Activated T-cell treated with anti-CD3 and anti-CD28 coated beads, Interleukin-2, amount 50 U/mL, for 24 hours (primary cell): Measurements from ENCODE around the gene MAPK12.
A peak's percentile ranks its signal among the peaks of the same experiment; 100 is the strongest.

Source experiments
- DNase-seq: peaks from one replicate; pipeline ENCODE4 v3.0.0-alpha.2; 2020
- H3K27ac Mint-ChIP-seq: 2 replicates; pipeline ENCODE4 v1.8.0; 2020; ENCODE audit warnings: mild to moderate bottlenecking, mixed read lengths
- H3K27me3 Mint-ChIP-seq: 2 replicates; pipeline ENCODE4 v1.8.0; 2020; ENCODE audit warnings: mixed read lengths
- H3K36me3 Mint-ChIP-seq: 2 replicates; pipeline ENCODE4 v1.8.0; 2020; ENCODE audit warnings: low read depth, mixed read lengths
- H3K4me1 Mint-ChIP-seq: 2 replicates; pipeline ENCODE4 v1.8.0; 2020; ENCODE audit warnings: low read depth, mixed read lengths
- H3K4me3 Mint-ChIP-seq: 2 replicates; pipeline ENCODE4 v1.8.0; 2020; ENCODE audit warnings: mild to moderate bottlenecking, moderate library complexity, mixed read lengths
- H3K9me3 Mint-ChIP-seq: 2 replicates; pipeline ENCODE4 v1.8.0; 2020; ENCODE audit warnings: mixed read lengths

MAPK12 gene

GRCh38 chr22:50218996-50219727 lies 42.3 kb downstream of the MAPK12 start:
- Mint-ChIP-seq H3K36me3 (peaks cover 92% of the 10 kb centered on the region), H3K4me1 (no peaks in the 10 kb centered on the region), H3K9me3 (no peaks in the 10 kb centered on the region), H3K27ac (no peak overlapping the region), H3K27me3 (no peaks in the 10 kb centered on the region), H3K4me3 (no peak overlapping the region)
- no peak for DNase-seq

- Mint-ChIP-seq H3K4me1 (peaks cover 2% of the 10 kb centered on the region), H3K27ac (peak overlapping the region; percentile 40), H3K36me3 (peaks cover 92% of the 10 kb centered on the region), H3K4me3 (no peak overlapping the region), H3K27me3 (no peaks in the 10 kb centered on the region), H3K9me3 (no peaks in the 10 kb centered on the region)
- DNase-seq, result no peak
Measured at GRCh38 chr22:50218153-50218995, 43.1 kb downstream of the MAPK12 start.

- Mint-ChIP-seq H3K4me1 (peaks cover 2% of the 10 kb centered on the region), H3K9me3 (no peaks in the 10 kb centered on the region), H3K36me3 (peaks cover 92% of the 10 kb centered on the region), H3K27ac (peak overlapping the region; percentile 37), H3K27me3 (no peaks in the 10 kb centered on the region), H3K4me3 (no peak overlapping the region)
- no peak for DNase-seq
Measured at GRCh38 chr22:50217543-50218152, 43.8 kb downstream of the MAPK12 start.

- Mint-ChIP-seq H3K9me3 (no peaks in the 10 kb centered on the region), H3K36me3 (peaks cover 92% of the 10 kb centered on the region), H3K4me1 (peaks cover 5% of the 10 kb centered on the region), H3K4me3 (no peak overlapping the region), H3K27ac (peak overlapping the region; percentile 37), H3K27me3 (no peaks in the 10 kb centered on the region)
- DNase-seq, result no peak
Measured at GRCh38 chr22:50216684-50217520, 44.6 kb downstream of the MAPK12 start.

GRCh38 chr22:50216055-50216683 lies 45.3 kb downstream of the MAPK12 start:
- H3K4me3 Mint-ChIP-seq, result no peak overlapping the region
- peaks cover 7% of the 10 kb centered on the region for H3K4me1 Mint-ChIP-seq
- peak overlapping the region; percentile 61 for H3K27ac Mint-ChIP-seq
- DNase-seq, result no peak
- no peaks in the 10 kb centered on the region for H3K9me3 Mint-ChIP-seq
- peaks cover 91% of the 10 kb centered on the region for H3K36me3 Mint-ChIP-seq
- H3K27me3 Mint-ChIP-seq, result no peaks in the 10 kb centered on the region

GRCh38 chr22:50215297-50216054 lies 46.0 kb downstream of the MAPK12 start:
- no peak for DNase-seq
- Mint-ChIP-seq H3K4me1 (peaks cover 8% of the 10 kb centered on the region), H3K36me3 (peaks cover 91% of the 10 kb centered on the region), H3K27ac (peak overlapping the region; percentile 77), H3K9me3 (no peaks in the 10 kb centered on the region), H3K4me3 (no peak overlapping the region), H3K27me3 (no peaks in the 10 kb centered on the region)

GRCh38 chr22:50213263-50213662 lies 48.2 kb downstream of the MAPK12 start:
- peaks cover 12% of the 10 kb centered on the region for H3K4me1 Mint-ChIP-seq
- H3K9me3 Mint-ChIP-seq, result no peaks in the 10 kb centered on the region
- DNase-seq, result no peak
- H3K27me3 Mint-ChIP-seq, result no peaks in the 10 kb centered on the region
- H3K36me3 Mint-ChIP-seq, result peaks cover 83% of the 10 kb centered on the region
- peak overlapping the region; percentile 85 for H3K27ac Mint-ChIP-seq
- no peak overlapping the region for H3K4me3 Mint-ChIP-seq

- peak overlapping the region; percentile 64 for H3K27ac Mint-ChIP-seq
- H3K4me3 Mint-ChIP-seq, result no peak overlapping the region
- peaks cover 84% of the 10 kb centered on the region for H3K36me3 Mint-ChIP-seq
- no peak for DNase-seq
- no peaks in the 10 kb centered on the region for H3K9me3 Mint-ChIP-seq
- H3K27me3 Mint-ChIP-seq, result no peaks in the 10 kb centered on the region
- H3K4me1 Mint-ChIP-seq, result peaks cover 14% of the 10 kb centered on the region
Measured at GRCh38 chr22:50211147-50211546, 50.3 kb downstream of the MAPK12 start.

GRCh38 chr22:50210378-50211139 lies 50.9 kb downstream of the MAPK12 start:
- peaks cover 80% of the 10 kb centered on the region for H3K36me3 Mint-ChIP-seq
- peak overlapping the region; percentile 64 for H3K27ac Mint-ChIP-seq
- DNase-seq, result no peak
- H3K4me1 Mint-ChIP-seq, result peaks cover 14% of the 10 kb centered on the region
- no peak overlapping the region for H3K4me3 Mint-ChIP-seq
- no peaks in the 10 kb centered on the region for H3K9me3 Mint-ChIP-seq
- H3K27me3 Mint-ChIP-seq, result no peaks in the 10 kb centered on the region

GRCh38 chr22:50209893-50210292 lies 51.6 kb downstream of the MAPK12 start:
- DNase-seq, result peak; percentile 74
- Mint-ChIP-seq H3K4me3 (no peak overlapping the region), H3K27ac (peak overlapping the region; percentile 48), H3K27me3 (no peaks in the 10 kb centered on the region), H3K9me3 (no peaks in the 10 kb centered on the region), H3K4me1 (peaks cover 17% of the 10 kb centered on the region), H3K36me3 (peaks cover 81% of the 10 kb centered on the region)

- Mint-ChIP-seq H3K9me3 (no peaks in the 10 kb centered on the region), H3K4me1 (peaks cover 23% of the 10 kb centered on the region), H3K27me3 (no peaks in the 10 kb centered on the region), H3K4me3 (no peak overlapping the region), H3K27ac (peak overlapping the region; percentile 48), H3K36me3 (peaks cover 84% of the 10 kb centered on the region)
- no peak for DNase-seq
Measured at GRCh38 chr22:50208939-50209892, 52.3 kb downstream of the MAPK12 start.

GRCh38 chr22:50208430-50208938 lies 53.0 kb downstream of the MAPK12 start:
- no peaks in the 10 kb centered on the region for H3K27me3 Mint-ChIP-seq
- H3K27ac Mint-ChIP-seq, result no peak overlapping the region
- no peaks in the 10 kb centered on the region for H3K9me3 Mint-ChIP-seq
- H3K36me3 Mint-ChIP-seq, result peaks cover 84% of the 10 kb centered on the region
- H3K4me3 Mint-ChIP-seq, result no peak overlapping the region
- H3K4me1 Mint-ChIP-seq, result peaks cover 28% of the 10 kb centered on the region
- DNase-seq, result peak; percentile 29
